Endothelial cell of umbilical vein (primary cell): ENCODE data around the gene PCDHGA2.

ENCODE experiments used
- CTCF ChIP-seq, 2 donors: IDR thresholded peaks; 1 replicate in 1 of 2; 2 replicates in 1 of 2; pipeline ENCODE4 v1.5.1; 2011; ENCODE audit warnings: low read length in 2 of 2, mild to moderate bottlenecking in 2 of 2, moderate library complexity in 2 of 2, control low read depth in 1 of 2, inconsistent platforms in 1 of 2, low read depth in 1 of 2; ENCODE audit not compliant: insufficient read depth in 1 of 2; ENCODE audit errors: extremely low read depth in 1 of 2
- EZH2 ChIP-seq: IDR thresholded peaks from 2 replicates; pipeline ENCODE4 v1.6.1; 2012; ENCODE audit warnings: borderline replicate concordance, low read depth, mild to moderate bottlenecking, moderate library complexity, low read length, inconsistent platforms; ENCODE audit not compliant: severe bottlenecking
- GATA2 ChIP-seq: IDR thresholded peaks from 2 replicates; pipeline ENCODE4 v1.7.0; 2011; ENCODE audit warnings: low read depth, mild to moderate bottlenecking, moderate library complexity, mixed read lengths, low read length; ENCODE audit not compliant: insufficient read length, insufficient read depth
- JUN ChIP-seq: IDR thresholded peaks from 2 replicates; pipeline ENCODE4 v1.6.1; 2011; ENCODE audit warnings: borderline replicate concordance, low read depth; ENCODE audit not compliant: insufficient read length, insufficient read depth
- POLR2A ChIP-seq: IDR thresholded peaks from 2 replicates; pipeline ENCODE4 v1.6.1; 2012; ENCODE audit warnings: low read depth, mild to moderate bottlenecking, control low read depth, low read length
- POLR2AphosphoS5 ChIP-seq: IDR thresholded peaks from 2 replicates; pipeline ENCODE4 v1.6.1; 2012; ENCODE audit warnings: low read depth, mild to moderate bottlenecking, control low read depth, low read length, moderate library complexity; ENCODE audit not compliant: insufficient read depth

GRCh38 chr5:141306630-141307029 is 31.9 kb upstream of the PCDHGA2 start:
- TF ChIP-seq POLR2AphosphoS5 (no peak), POLR2A (no peak), CTCF (IDR thresholded peaks at IDR 0.05; ENCODE audit: extremely low read depth in 1 of 2, insufficient read depth in 1 of 2, low read depth in 1 of 2, low read length in 2 of 2) (no peak), EZH2 (no peak), JUN (no peak), GATA2 (no peak)
